HG03103 (cell line): Measurements from ENCODE around the gene NCOA1.

ENCODE experiments used
- ATAC-seq: cut with Tn5 transposase; IDR thresholded peaks from one replicate; pipeline ENCODE4 v1.9.1; 2021; ENCODE audit warnings: low read depth; ENCODE audit not compliant: unreplicated experiment

NCOA1 gene

GRCh38 chr2:24724111-24724775 is 233.2 kb downstream of the NCOA1 start:
- ATAC-seq: no peak

DNA sequence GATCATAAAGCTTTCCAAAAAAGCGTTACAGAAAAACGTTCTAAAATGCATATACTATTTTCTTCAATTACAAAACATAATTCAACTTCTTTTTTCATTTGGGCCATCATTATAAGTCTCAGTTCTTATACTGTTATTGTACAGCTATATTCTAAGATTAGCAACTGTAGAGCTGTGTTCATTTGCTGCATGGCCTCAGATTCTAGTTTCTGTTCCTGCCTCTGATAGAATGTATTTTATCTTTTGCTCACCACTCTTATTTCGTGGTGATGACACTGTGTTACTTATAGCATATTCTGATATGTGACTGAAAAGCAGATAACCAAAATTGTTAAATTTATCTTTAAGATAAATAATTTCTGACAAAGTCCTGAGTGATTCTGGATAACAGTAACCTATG is 234.9 kb downstream of the NCOA1 start:
- peak; percentile 62 for ATAC-seq

DNA sequence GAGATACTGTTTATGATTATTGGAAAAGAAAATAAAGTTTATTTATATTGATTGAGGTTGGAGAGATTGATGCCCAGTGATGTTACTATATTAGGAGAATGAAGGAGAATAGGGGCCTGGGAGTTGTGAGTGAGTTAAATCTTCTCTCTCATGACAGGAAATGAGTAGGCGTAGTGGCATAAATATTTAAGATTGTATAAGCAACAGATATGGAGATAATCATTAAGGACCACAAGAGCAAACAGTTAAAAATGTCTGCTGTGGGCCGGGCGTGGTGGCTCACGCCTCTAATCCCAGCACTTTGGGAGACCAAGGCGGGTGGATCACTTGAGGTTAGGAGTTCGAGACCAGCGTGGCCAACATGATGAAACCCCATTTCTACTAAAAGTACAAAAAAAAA is 239.4 kb downstream of the NCOA1 start:
- ATAC-seq: no peak

DNA sequence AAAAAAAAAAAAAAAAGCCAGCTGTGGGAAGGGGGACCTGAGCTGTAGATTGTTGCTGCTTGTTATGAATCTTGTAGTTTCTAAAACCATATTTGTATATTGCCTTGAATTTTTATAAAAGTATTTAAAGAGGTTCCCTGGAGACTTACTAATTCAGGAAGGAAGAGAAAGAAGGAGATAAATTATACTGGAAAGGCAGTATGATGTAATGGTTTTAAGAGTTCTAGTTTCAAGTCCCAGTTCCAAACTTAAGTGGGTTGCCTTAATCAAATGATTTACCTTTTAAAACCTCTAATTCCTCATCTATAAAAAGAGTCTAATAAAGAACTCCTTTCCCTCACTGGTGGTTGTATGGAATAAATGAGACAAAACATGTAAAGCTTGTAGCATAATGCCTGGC is 240.0 kb downstream of the NCOA1 start:
- ATAC-seq: no peak

GRCh38 chr2:24731923-24732322 is 240.9 kb downstream of the NCOA1 start:
- no peak for ATAC-seq

DNA sequence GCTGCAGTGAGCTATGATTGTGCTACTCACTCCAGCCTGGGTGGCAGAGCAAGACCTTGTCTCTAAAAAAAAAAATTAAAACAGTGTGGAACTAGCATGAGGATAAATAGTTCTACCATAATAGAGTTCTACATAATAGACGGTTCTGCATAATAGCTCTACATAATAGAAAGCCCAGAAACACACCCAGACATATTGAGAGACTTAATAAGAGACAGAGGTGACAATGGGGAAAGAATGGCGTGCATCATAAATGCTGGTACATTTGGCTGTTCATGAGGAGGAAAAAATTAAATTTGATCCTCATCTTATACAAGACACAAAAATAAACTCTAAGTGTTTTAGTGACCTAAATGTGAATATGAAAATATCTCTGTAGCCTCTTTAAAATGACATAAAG is 243.7 kb downstream of the NCOA1 start:
- ATAC-seq: no peak

- ATAC-seq: no peak
These were observed 248.4 kb downstream of the NCOA1 start for GRCh38 chr2:24739354-24740025.

DNA sequence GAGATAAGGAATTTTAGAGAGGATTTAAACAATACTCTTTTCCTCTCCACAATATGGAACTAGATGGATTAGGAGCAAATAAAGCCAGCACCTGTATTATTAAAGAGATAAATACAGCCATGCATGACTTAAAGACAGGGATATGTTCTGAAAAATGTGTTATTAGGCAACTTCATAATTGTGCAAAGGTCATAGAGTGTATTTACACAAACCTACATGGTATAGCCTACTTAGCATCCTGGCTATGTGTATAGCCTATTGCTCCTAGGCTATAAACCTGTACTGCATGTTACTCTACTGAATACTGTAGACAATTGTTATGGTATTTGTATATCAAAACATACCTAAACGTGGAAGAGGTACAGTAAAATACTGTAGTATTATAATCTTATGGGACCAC is 249.1 kb downstream of the NCOA1 start:
- no peak for ATAC-seq

DNA sequence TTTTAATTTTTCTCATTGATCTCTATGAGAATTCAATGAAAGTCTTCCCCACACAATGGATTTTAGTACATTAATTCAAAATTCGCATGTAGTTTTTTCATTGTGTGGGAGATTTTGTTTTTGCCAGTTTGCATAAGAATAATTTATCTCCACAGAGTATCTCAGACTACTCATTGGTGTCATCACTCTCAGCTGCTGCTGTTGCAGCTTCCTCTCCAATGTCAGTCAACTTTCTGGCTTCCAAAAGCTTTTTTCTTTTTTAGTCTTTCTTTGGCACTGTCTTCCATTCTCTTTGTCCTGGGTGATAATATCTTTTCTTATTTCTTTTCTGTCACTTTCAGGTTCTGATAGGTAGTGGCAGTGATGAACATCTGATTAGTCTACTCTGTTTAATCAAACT is 251.7 kb downstream of the NCOA1 start:
- no peak for ATAC-seq

GRCh38 chr2:24743924-24744323 is 252.9 kb downstream of the NCOA1 start:
- ATAC-seq: no peak

GRCh38 chr2:24744356-24744755 is 253.3 kb downstream of the NCOA1 start:
- no peak for ATAC-seq

DNA sequence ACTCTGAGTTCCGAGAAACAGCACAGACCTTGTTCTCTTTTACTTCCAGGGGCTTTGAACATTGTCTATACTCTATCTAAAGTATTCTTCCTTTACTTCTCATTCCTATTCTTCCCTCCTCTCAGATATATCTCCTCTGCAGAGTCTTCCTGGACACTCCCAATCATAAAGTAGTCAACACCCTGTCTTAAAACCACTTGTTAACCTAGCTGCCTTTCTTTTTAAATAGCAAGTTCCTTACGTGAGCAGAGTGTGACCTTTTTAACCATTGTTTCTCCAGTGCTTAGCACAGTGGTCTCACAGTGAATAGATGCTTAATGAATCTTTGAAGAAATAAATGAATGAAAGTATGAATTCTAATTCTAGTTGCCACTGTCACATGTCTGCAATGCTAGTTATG is 254.8 kb downstream of the NCOA1 start:
- no peak for ATAC-seq

DNA sequence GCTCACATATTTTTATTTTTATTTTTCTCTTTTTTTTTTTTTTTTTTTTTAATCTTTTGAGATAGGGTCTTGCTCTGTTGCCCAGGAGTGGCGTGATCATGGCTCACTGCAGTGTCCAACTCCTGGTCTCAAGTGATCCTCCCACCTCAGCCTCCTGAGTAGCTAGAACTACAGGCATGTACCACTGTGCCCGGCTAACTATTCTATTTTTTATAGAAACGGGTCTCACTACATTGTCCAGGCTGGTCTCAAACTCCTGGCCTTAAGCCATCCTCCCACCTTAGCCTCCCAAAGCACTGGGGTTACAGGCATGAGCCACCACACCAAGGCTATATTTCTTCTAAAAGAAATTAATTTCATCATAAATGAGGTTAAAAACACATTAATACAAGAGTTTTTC is 256.2 kb downstream of the NCOA1 start:
- no peak for ATAC-seq

DNA sequence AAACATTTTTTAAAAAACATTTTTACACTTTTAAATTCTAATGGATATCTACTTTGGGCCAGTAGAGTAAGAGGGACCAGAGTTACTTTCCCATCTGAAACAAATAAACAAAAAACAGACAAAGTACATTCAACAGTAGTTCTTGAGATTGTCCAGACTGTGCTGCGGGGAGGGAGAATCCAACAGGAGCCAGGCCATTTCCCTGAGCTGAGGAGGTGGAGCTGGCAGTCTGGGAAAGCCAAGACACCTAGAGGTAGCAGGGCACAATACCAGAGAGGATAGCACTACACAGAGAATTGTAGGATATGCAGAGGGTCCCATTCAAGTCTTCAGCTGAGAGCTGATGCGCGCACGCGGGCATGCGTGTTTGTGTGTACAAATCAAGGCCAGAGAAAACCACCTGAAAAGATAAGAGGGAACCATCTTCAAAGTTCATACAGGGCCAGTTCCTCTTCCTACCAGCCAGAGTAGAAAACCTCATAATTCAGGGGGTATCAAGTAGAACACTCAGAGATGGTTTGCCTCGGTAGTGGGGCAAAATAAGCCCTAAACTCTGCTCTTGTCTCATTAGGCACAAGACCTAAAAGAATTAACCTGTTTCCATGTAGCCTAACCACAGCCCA is 258.1 kb downstream of the NCOA1 start:
- ATAC-seq: no peak

GRCh38 chr2:24754985-24755705 is 264.1 kb downstream of the NCOA1 start:
- no peak for ATAC-seq

DNA sequence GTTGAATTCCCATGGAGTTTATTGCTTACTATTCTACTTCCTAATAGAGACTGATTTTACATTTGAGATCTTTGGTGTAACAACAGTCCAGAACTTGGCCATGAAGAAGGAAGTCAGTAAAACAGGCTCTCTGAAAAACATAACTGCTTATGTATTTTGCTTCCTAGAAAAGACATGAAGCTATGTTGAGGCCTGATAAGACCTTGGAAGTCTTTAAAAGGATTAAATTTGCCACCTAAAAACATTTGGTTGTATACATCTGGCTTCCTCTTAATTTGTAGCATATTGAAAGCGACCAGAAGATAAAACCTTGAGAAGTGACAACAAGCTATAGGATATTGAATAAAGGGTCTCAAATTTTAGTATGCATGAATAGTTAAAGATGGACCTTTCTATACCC is 265.7 kb downstream of the NCOA1 start:
- no peak for ATAC-seq

DNA sequence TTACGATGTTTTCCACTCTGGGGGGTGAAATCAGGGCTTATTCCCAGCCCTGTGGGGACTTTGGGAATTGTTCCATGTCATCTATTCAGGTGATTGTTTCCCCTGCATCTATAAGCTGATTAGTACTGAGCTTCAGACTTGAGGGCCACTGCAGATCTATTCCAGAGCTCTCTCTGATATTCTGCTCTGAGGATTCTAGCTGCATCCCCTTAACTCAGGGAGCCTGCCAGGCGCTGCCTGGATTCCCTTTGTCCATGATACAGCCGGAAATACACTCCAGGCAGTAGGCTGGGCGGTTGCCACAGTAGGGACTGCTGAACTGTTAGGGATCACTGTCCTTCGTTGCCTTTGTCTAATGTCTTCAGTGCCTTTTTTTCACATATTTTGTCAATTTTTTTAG is 270.8 kb downstream of the NCOA1 start:
- no peak for ATAC-seq

DNA sequence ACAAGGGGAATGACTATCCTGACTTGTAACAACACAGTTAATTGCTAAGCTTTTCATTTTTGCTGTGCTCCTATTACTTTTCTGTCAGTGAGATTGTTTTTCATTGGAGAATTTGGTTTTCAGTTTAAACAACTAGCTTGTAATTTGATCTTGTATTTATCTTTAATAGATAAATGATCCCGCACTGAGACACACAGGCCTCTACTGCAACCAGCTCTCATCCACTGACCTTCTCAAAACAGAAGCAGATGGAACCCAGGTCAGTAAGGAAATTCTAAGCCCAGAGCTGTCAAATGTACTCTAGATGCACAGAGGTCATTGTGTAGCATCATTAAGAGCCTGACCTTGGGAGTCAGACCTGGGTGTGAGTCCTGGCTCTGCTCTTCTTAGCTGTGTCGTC is 271.5 kb downstream of the NCOA1 start:
- ATAC-seq: no peak

GRCh38 chr2:24763843-24764242 is 272.8 kb downstream of the NCOA1 start:
- no peak for ATAC-seq

GRCh38 chr2:24766609-24767008 is 275.6 kb downstream of the NCOA1 start:
- ATAC-seq: no peak

DNA sequence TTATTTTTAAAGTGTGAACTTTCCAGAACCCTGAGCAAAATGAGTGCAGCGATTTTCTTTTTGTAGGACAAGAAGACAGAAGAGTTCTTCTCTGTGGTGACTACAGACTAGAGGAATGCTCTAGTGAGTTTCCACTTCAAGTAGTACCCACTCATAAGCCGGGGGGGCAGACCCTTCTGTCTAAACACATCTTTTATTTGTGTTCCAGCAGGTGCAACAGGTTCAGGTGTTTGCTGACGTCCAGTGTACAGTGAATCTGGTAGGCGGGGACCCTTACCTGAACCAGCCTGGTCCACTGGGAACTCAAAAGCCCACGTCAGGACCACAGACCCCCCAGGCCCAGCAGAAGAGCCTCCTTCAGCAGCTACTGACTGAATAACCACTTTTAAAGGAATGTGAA is 277.0 kb downstream of the NCOA1 start:
- ATAC-seq: no peak
